ENCODE results near the gene ZDHHC19.
"Not testable (repeated sequence)": the region's sequence is repeated elsewhere in the genome, so short reads cannot be mapped to it uniquely, and the experiment has no call there.

Gene ZDHHC19

GRCh38 chr3:196210673-196211556, at the start of gene ZDHHC19:
TSS of gene ZDHHC19 (minus strand) at chr3:196211400. CDS start at chr3:196211315, 85 bp downstream.
- no peak for DNase-seq

- DNase-seq = no peak
These were observed 49.6 kb upstream of the ZDHHC19 start for GRCh38 chr3:196260784-196261183.

GRCh38 chr3:196255776-196256175, 44.6 kb upstream of the ZDHHC19 start:
- no peak for DNase-seq

GRCh38 chr3:196254376-196255283, 43.4 kb upstream of the ZDHHC19 start:
- no peak for DNase-seq

GRCh38 chr3:196251918-196252317, 40.7 kb upstream of the ZDHHC19 start:
- DNase-seq = no peak

- peak; percentile 64 for DNase-seq
These were observed 35.6 kb upstream of the ZDHHC19 start for GRCh38 chr3:196246612-196247308.

GRCh38 chr3:196244166-196244565, 33.0 kb upstream of the ZDHHC19 start:
- not testable (repeated sequence) for DNase-seq

GRCh38 chr3:196241704-196242103, 30.5 kb upstream of the ZDHHC19 start:
- DNase-seq = no peak

GRCh38 chr3:196240424-196240823, 29.2 kb upstream of the ZDHHC19 start:
- DNase-seq = no peak

- DNase-seq = no peak
These were observed 27.7 kb upstream of the ZDHHC19 start for GRCh38 chr3:196238612-196239560.

- no peak for DNase-seq
These were observed 26.0 kb upstream of the ZDHHC19 start for GRCh38 chr3:196237203-196237602.

GRCh38 chr3:196236223-196236622, 25.0 kb upstream of the ZDHHC19 start:
- DNase-seq = no peak

GRCh38 chr3:196235452-196236122, 24.4 kb upstream of the ZDHHC19 start:
- DNase-seq = no peak

- peak; percentile 21 for DNase-seq
These were observed 21.7 kb upstream of the ZDHHC19 start for GRCh38 chr3:196232882-196233251.

GRCh38 chr3:196232154-196232881, 21.1 kb upstream of the ZDHHC19 start:
- DNase-seq = peak; percentile 19

- no peak for DNase-seq
These were observed 16.7 kb upstream of the ZDHHC19 start for GRCh38 chr3:196227629-196228493.

GRCh38 chr3:196227121-196227561, 15.9 kb upstream of the ZDHHC19 start:
- no peak for DNase-seq

- no peak for DNase-seq
These were observed 14.7 kb upstream of the ZDHHC19 start for GRCh38 chr3:196225763-196226364.

GRCh38 chr3:196225086-196225485, 13.9 kb upstream of the ZDHHC19 start:
- DNase-seq = no peak
